HFFc6 (cell line): ENCODE results near the gene ZMYND10. TPM values are rescaled to one million over a fixed set of nuclear protein-coding genes. Genes with fewer than 3 reads are reported as not detected.

ENCODE experiments used
- DNase-seq: peaks from one replicate; pipeline ENCODE4 v3.0.0-alpha.2; 2018
- H3K27ac Mint-ChIP-seq: 2 replicates; pipeline ENCODE4 v1.8.0; 2020; ENCODE audit warnings: mild to moderate bottlenecking, mixed read lengths
- H3K27me3 Mint-ChIP-seq: 2 replicates; pipeline ENCODE4 v1.8.0; 2021; ENCODE audit warnings: mild to moderate bottlenecking, moderate library complexity, mixed read lengths; ENCODE audit not compliant: insufficient read depth
- H3K36me3 Mint-ChIP-seq: 2 replicates; pipeline ENCODE4 v1.8.0; 2021; ENCODE audit warnings: low read depth, mixed read lengths
- H3K4me1 Mint-ChIP-seq: 2 replicates; pipeline ENCODE4 v1.8.0; 2020; ENCODE audit warnings: low read depth, mixed read lengths
- H3K4me3 Mint-ChIP-seq: 2 replicates; pipeline ENCODE4 v1.8.0; 2020; ENCODE audit warnings: mild to moderate bottlenecking, moderate library complexity, mixed read lengths
- H3K9me3 Mint-ChIP-seq: 2 replicates; pipeline ENCODE4 v1.8.0; 2020; ENCODE audit warnings: mild to moderate bottlenecking, mixed read lengths
- CTCF ChIP-seq: fragments of 200-600 bp; sonication (generic); IDR thresholded peaks from 2 replicates; pipeline ENCODE4 v1.5.0; 2021; ENCODE audit warnings: antibody characterized with exemption, mild to moderate bottlenecking
- total RNA-seq, 6 experiments: library from RNA; stranded (reverse); fragmentation: NEBNext Ultra II Directional; extraction: Animal tissue kit (Norgen Biotek cat#: 25700); gene quantifications; 2 replicates in 1 of 6; 3 replicates in 5 of 6; pipeline ENCODE4 v1.2.3, GENCODE V29; 2021

ZMYND10 gene
- total RNA-seq, 6 experiments from 2014 or later: 0.78 to 1.3 (median 0.83) TPM; not detected in 1

- peak; percentile 98 for DNase-seq
- peak within 1 kb of the TSS; percentile 92 for H3K4me3 Mint-ChIP-seq
Observed at GRCh38 chr3:50292159-50293078, 53.1 kb downstream of the ZMYND10 start, which contains the start of gene IFRD2. Gene IFRD2 (minus strand): TSS chr3:50292429. CDS start chr3:50292274, 155 bp downstream.

More at GRCh38 chr3:50292159-50293078, 53.1 kb downstream of the ZMYND10 start, which contains the start of gene IFRD2:
- Mint-ChIP-seq H3K36me3 (peaks cover 5% of the 10 kb centered on the region), H3K27me3 (peaks cover 1% of the 10 kb centered on the region; the same call in 1 of the 2 replicates), H3K9me3 (no peaks in the 10 kb centered on the region), H3K4me1 (peaks cover 20% of the 10 kb centered on the region), H3K27ac (peak within 1 kb of the TSS; percentile 95)
- no peak for TF ChIP-seq CTCF

Other genes with a start within 250 kb of the ZMYND10 start
- gene SEMA3F, start 190.4 kb downstream of the ZMYND10 start, total RNA-seq: 10 to 100 TPM; 20.5 to 35.6 (median 22.8) TPM
- not detected for gene GNAT1, start 154.1 kb downstream of the ZMYND10 start, total RNA-seq
- gene SLC38A3, start 140.5 kb downstream of the ZMYND10 start, total RNA-seq: under 1 TPM in 2 of 6 experiments, not detected in 4; 0.16 to 0.24 TPM
- gene GNAI2, start 109.5 kb downstream of the ZMYND10 start, total RNA-seq: 100 to 1,000 TPM; 532 to 617 (median 582) TPM
- 10 to 100 TPM; 14.5 to 26.6 (median 24.7) TPM for gene SEMA3B, start 76.6 kb downstream of the ZMYND10 start, total RNA-seq
- gene LSMEM2, start 66.6 kb downstream of the ZMYND10 start, total RNA-seq: under 1 TPM in 2 of 6 experiments, not detected in 4; 0.11 to 0.13 TPM
- gene IFRD2, start 53.3 kb downstream of the ZMYND10 start, total RNA-seq: 100 to 1,000 TPM in 1 of 6 experiments, 10 to 100 TPM in 5; 71.2 to 102 (median 74.6) TPM
- gene HYAL3, start 46.3 kb downstream of the ZMYND10 start, total RNA-seq: 1 to 10 TPM; 4.7 to 8.3 (median 5.8) TPM
- gene NAA80, start 46.3 kb downstream of the ZMYND10 start, total RNA-seq: 10 to 100 TPM in 5 of 6 experiments, 1 to 10 TPM in 1; 8.5 to 13.4 (median 10.7) TPM
- under 1 TPM in 5 of 6 experiments, not detected in 1; 0.19 to 0.38 (median 0.23) TPM for gene HYAL1, start 42.2 kb downstream of the ZMYND10 start, total RNA-seq
- gene HYAL2, start 23.0 kb downstream of the ZMYND10 start, total RNA-seq: 10 to 100 TPM; 39.4 to 54.9 (median 47.6) TPM
- 10 to 100 TPM; 23.9 to 34.2 (median 26.8) TPM for gene TUSC2, start 17.5 kb downstream of the ZMYND10 start, total RNA-seq
- gene RASSF1, start 4.9 kb downstream of the ZMYND10 start, total RNA-seq: 10 to 100 TPM; 30.9 to 37.0 (median 34.1) TPM
- gene NPRL2, start 5.0 kb upstream of the ZMYND10 start, total RNA-seq: 10 to 100 TPM; 12.3 to 18.7 (median 17.4) TPM
- gene CYB561D2, start 5.1 kb upstream of the ZMYND10 start, total RNA-seq: 10 to 100 TPM; 20.5 to 25.2 (median 24.0) TPM
- 10 to 100 TPM; 51.7 to 65.7 (median 54.4) TPM for gene TMEM115, start 13.8 kb upstream of the ZMYND10 start, total RNA-seq
- gene CACNA2D2, start 157.9 kb upstream of the ZMYND10 start, total RNA-seq: under 1 TPM in 1 of 6 experiments, not detected in 5; 0.09 TPM
- 10 to 100 TPM; 12.9 to 15.5 (median 14.2) TPM for gene C3orf18, start 222.0 kb upstream of the ZMYND10 start, total RNA-seq
- 10 to 100 TPM; 17.9 to 20.7 (median 19.2) TPM for gene HEMK1, start 223.8 kb upstream of the ZMYND10 start, total RNA-seq